ENCODE data around the gene AIDA.

Gene AIDA

GRCh38 chr1:222652676-222653075 is 59.6 kb downstream of the AIDA start:
- no peak for DNase-seq (ENCODE audit: low spot score)

- DNase-seq (ENCODE audit: low spot score): no peak
Observed at GRCh38 chr1:222644636-222644980, 67.7 kb downstream of the AIDA start.

GRCh38 chr1:222643938-222644635 is 68.2 kb downstream of the AIDA start:
- peak; percentile 98 for DNase-seq (ENCODE audit: low spot score)

GRCh38 chr1:222643606-222643937 is 68.7 kb downstream of the AIDA start:
- DNase-seq (ENCODE audit: low spot score): no peak

- DNase-seq (ENCODE audit: low spot score): no peak
Observed at GRCh38 chr1:222642468-222642867, 69.8 kb downstream of the AIDA start.

GRCh38 chr1:222641269-222641948 is 70.9 kb downstream of the AIDA start:
- DNase-seq (ENCODE audit: low spot score): no peak

- DNase-seq (ENCODE audit: low spot score): no peak
Observed at GRCh38 chr1:222634180-222635013, 77.9 kb downstream of the AIDA start.

GRCh38 chr1:222632749-222633148 is 79.5 kb downstream of the AIDA start:
- no peak for DNase-seq (ENCODE audit: low spot score)

GRCh38 chr1:222631611-222632208 is 80.6 kb downstream of the AIDA start:
- DNase-seq (ENCODE audit: low spot score): no peak

- no peak for DNase-seq (ENCODE audit: low spot score)
Observed at GRCh38 chr1:222629921-222630535, 82.3 kb downstream of the AIDA start.

- DNase-seq (ENCODE audit: low spot score): no peak
Observed at GRCh38 chr1:222627232-222627631, 85.1 kb downstream of the AIDA start.

- no peak for DNase-seq (ENCODE audit: low spot score)
Observed at GRCh38 chr1:222624214-222624613, 88.1 kb downstream of the AIDA start.

- DNase-seq (ENCODE audit: low spot score): no peak
Observed at GRCh38 chr1:222623458-222623857, 88.8 kb downstream of the AIDA start.

GRCh38 chr1:222622765-222623164 is 89.5 kb downstream of the AIDA start:
- DNase-seq (ENCODE audit: low spot score): no peak

GRCh38 chr1:222620566-222620965 is 91.7 kb downstream of the AIDA start:
- no peak for DNase-seq (ENCODE audit: low spot score)

GRCh38 chr1:222618880-222619596 is 93.3 kb downstream of the AIDA start:
- no peak for DNase-seq (ENCODE audit: low spot score)

Measured in left forelimb (tissue), 1 donor.